Ascending aorta (tissue), 2 donors: Measurements from ENCODE around the gene SLC1A2. TPM values are rescaled to one million over a fixed set of nuclear protein-coding genes. Genes with fewer than 3 reads are reported as not detected.

Experiments used
- DNase-seq, 2 donors: peaks; one replicate each; pipeline ENCODE4 v3.0.0-alpha.2; 2019; ENCODE audit warnings: low spot score in 2 of 2
- H3K27ac ChIP-seq, 2 donors: fragments of 200-600 bp; sonication (generic); one replicate each; pipeline ENCODE4 v1.5.1; 2016 to 2017; ENCODE audit warnings: mild to moderate bottlenecking in 1 of 2
- H3K27me3 ChIP-seq: fragments of 200-600 bp; sonication (generic); one replicate; pipeline ENCODE4 v1.5.1; 2017
- H3K36me3 ChIP-seq, 2 donors: fragments of 200-600 bp; sonication (generic); one replicate each; pipeline ENCODE4 v1.5.1; 2016
- H3K4me1 ChIP-seq, 2 donors: fragments of 200-600 bp; sonication (generic); one replicate each; pipeline ENCODE4 v1.5.1; 2016 to 2017; ENCODE audit warnings: mild to moderate bottlenecking in 1 of 2
- H3K4me3 ChIP-seq, 2 donors: fragments of 200-600 bp; sonication (generic); one replicate each; pipeline ENCODE4 v1.5.1; 2016 to 2017; ENCODE audit warnings: mild to moderate bottlenecking in 1 of 2
- H3K9me3 ChIP-seq, 2 donors: fragments of 200-600 bp; sonication (generic); one replicate each; pipeline ENCODE4 v1.5.1; 2016
- intact Hi-C: fragments of 100-400 bp; cut with DNase I; formaldehyde crosslinking; loops from one replicate; pipeline ENCODE4 v1.15.1; 2023
- total RNA-seq: library from RNA; depleted of rRNA; stranded (reverse); fragments of >200 nt; gene quantifications from one replicate; pipeline ENCODE4 v1.1.0, GENCODE V29; 2016
- TF ChIP-seq, protein P1 (sequence below), 3 experiments: fragments of 200-600 bp in 2 of 3; fragments of 450-650 bp in 1 of 3; sonication (generic) in 2 of 3; IDR thresholded peaks; one replicate each; pipeline ENCODE4 v1.5.1; 2016 to 2019; ENCODE audit warnings: antibody characterized with exemption in 3 of 3, mild to moderate bottlenecking in 1 of 3, moderate library complexity in 1 of 3

Gene SLC1A2
- total RNA-seq, 1 donor from 2014 or later: 0.32 TPM

- H3K4me1 ChIP-seq: peaks cover 13 to 32% of the 10 kb centered on the region in 2 donors
- H3K9me3 ChIP-seq: no peaks in the 10 kb centered on the region
- no peak for DNase-seq
Observed at GRCh38 chr11:35253237-35253636, 166.1 kb downstream of the SLC1A2 start.

GRCh38 chr11:35250621-35251020 lies 168.7 kb downstream of the SLC1A2 start:
- intact Hi-C loops: no loop called here
- DNase-seq: no peak
- no peaks in the 10 kb centered on the region for H3K27me3 ChIP-seq
- H3K27ac ChIP-seq: peak overlapping the region in 1 of 2 donors; percentile 0
- H3K4me3 ChIP-seq: no peak overlapping the region
- TF ChIP-seq, protein P1, sequence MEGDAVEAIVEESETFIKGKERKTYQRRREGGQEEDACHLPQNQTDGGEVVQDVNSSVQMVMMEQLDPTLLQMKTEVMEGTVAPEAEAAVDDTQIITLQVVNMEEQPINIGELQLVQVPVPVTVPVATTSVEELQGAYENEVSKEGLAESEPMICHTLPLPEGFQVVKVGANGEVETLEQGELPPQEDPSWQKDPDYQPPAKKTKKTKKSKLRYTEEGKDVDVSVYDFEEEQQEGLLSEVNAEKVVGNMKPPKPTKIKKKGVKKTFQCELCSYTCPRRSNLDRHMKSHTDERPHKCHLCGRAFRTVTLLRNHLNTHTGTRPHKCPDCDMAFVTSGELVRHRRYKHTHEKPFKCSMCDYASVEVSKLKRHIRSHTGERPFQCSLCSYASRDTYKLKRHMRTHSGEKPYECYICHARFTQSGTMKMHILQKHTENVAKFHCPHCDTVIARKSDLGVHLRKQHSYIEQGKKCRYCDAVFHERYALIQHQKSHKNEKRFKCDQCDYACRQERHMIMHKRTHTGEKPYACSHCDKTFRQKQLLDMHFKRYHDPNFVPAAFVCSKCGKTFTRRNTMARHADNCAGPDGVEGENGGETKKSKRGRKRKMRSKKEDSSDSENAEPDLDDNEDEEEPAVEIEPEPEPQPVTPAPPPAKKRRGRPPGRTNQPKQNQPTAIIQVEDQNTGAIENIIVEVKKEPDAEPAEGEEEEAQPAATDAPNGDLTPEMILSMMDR (IDR thresholded peaks at IDR 0.05): no peak
- no peaks in the 10 kb centered on the region for H3K36me3 ChIP-seq
- H3K9me3 ChIP-seq: no peaks in the 10 kb centered on the region
- peaks cover 17 to 36% of the 10 kb centered on the region in 2 donors for H3K4me1 ChIP-seq

More at GRCh38 chr11:35253237-35253636, 166.1 kb downstream of the SLC1A2 start:
- intact Hi-C loops: no loop called here
- Histone ChIP-seq H3K36me3 (no peaks in the 10 kb centered on the region), H3K27me3 (no peaks in the 10 kb centered on the region), H3K27ac (peak overlapping the region; percentile 64), H3K4me3 (no peak overlapping the region)
- TF ChIP-seq, protein P1 (IDR thresholded peaks at IDR 0.05): no peak

DNA sequence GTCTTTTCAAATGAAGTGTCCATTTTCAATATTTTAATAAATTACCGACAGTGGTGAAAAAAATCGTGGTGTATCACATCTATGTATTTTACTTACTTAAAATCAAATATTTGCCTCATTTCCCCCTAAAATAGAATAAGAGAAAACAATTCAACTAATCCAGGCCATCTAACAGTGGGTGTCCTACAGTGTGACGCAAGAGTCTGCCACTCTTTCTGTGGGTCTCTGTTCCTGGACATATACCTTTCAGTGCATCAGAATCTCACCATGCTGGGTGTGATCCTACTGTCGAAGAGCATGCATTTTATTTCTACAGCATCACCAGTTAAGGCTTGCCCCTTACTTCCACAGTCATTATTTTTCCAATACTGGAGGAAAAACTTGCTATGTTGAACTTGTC lies 169.2 kb downstream of the SLC1A2 start:
- H3K27me3 ChIP-seq: no peaks in the 10 kb centered on the region
- no peaks in the 10 kb centered on the region for H3K36me3 ChIP-seq
- H3K4me1 ChIP-seq: peaks cover 17 to 36% of the 10 kb centered on the region in 2 donors
- no peak overlapping the region for H3K4me3 ChIP-seq
- no peak for DNase-seq
- TF ChIP-seq, protein P1 (IDR thresholded peaks at IDR 0.05): no peak
- intact Hi-C loops: no loop called here
- peak overlapping the region in 1 of 2 donors; percentile 0 for H3K27ac ChIP-seq
- H3K9me3 ChIP-seq: no peaks in the 10 kb centered on the region

GRCh38 chr11:35248558-35249323 lies 170.6 kb downstream of the SLC1A2 start:
- intact Hi-C loops: loop anchor here (5.0 kb wide), 3 partner anchors 39 to 119 kb away; no protein-coding TSS in a partner anchor
- peak overlapping the region in 1 of 2 donors; percentile 94 for H3K27ac ChIP-seq

DNA sequence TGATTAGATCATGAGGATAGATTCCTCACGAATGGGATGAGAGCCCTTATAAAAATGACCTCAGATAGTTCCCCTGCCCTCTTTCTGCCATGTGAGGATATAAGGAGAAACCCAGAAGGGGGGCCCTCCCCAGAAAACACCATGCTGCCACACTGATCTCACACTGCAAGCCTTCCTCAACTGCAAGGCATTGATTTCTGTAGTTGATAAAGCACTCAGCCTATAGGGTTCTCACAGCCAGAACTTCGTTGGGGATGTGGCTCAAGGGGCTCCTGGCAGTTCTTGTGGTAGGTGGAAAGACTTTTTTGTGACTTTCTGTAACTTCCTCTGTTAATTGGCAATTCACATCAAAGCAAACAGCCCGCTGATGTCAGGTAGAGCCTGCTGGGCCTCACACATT lies 171.5 kb downstream of the SLC1A2 start:
- Histone ChIP-seq H3K27me3 (no peaks in the 10 kb centered on the region), H3K4me1 (peaks cover 9 to 22% of the 10 kb centered on the region in 2 donors), H3K27ac (peak overlapping the region; percentile 91 to 94), H3K9me3 (no peaks in the 10 kb centered on the region), H3K36me3 (no peaks in the 10 kb centered on the region), H3K4me3 (no peak overlapping the region)
- intact Hi-C loops: loop anchor here (2.0 to 5.0 kb wide), 4 partner anchors 39 to 147 kb away; no protein-coding TSS in a partner anchor
- no peak for DNase-seq
- TF ChIP-seq, protein P1 (IDR thresholded peaks at IDR 0.05): no peak

More at GRCh38 chr11:35248558-35249323, 170.6 kb downstream of the SLC1A2 start:
- peaks cover 13 to 27% of the 10 kb centered on the region in 2 donors for H3K4me1 ChIP-seq
- no peak overlapping the region for H3K4me3 ChIP-seq
- no peaks in the 10 kb centered on the region for H3K9me3 ChIP-seq
- TF ChIP-seq, protein P1 (IDR thresholded peaks at IDR 0.05): no peak
- H3K27me3 ChIP-seq: no peaks in the 10 kb centered on the region
- no peaks in the 10 kb centered on the region for H3K36me3 ChIP-seq
- no peak for DNase-seq
